NK-92 treated with Interleukin-12 subunit alpha and Interleukin-12 subunit beta, amount 100 ng/mL, for 24 hours (cell line): Measurements from ENCODE around the gene MTUS2.

Experiments
- DNase-seq: peaks from one replicate; lab custom pipeline; 2025; lab: John Stamatoyannopoulos, UW

MTUS2 gene

DNA sequence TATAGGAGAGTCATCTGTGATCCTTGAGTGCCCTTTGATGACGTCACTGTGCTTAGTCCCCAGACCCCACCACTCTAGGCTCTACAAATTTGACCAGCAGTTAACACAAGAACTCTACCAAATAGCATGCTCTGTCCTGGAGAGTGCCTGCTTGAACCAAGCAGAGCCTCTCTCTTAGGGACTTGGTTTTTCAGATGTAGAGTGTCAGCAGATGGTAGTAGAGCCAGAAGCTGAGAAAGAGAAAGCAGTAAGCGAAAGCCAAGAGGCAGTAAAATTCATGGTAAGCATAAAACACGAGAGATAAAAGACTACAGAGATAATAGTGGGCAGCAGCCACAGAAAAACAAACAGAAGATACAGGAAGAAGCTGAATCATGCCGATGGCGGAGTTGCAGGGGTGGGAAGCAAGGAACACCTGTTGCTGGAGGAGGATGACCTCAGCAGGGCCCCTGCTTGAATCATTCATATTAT lies 582.1 kb downstream of the MTUS2 start:
- no peak for DNase-seq

DNA sequence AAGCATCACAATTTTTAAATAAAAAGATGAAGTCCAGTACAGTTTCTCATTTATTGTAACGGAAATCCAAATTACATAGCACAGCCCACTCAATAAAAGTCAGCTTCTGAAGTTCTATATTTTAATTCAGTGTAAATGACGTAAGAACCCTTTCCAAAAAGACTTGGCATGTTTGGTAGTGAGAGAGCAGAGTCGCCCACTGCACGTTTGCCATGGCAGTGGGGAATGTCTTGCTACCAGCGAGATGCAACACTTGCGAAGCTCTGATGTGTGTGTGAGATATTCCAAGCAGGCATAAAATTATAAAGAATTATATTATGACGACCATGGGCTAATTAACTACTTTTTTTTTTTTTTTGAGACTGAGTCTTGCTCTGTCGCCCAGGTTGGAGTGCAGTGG lies 585.3 kb downstream of the MTUS2 start:
- DNase-seq, result no peak

- no peak for DNase-seq
Observed at GRCh38 chr13:29411481-29411880, 591.3 kb downstream of the MTUS2 start.

DNA sequence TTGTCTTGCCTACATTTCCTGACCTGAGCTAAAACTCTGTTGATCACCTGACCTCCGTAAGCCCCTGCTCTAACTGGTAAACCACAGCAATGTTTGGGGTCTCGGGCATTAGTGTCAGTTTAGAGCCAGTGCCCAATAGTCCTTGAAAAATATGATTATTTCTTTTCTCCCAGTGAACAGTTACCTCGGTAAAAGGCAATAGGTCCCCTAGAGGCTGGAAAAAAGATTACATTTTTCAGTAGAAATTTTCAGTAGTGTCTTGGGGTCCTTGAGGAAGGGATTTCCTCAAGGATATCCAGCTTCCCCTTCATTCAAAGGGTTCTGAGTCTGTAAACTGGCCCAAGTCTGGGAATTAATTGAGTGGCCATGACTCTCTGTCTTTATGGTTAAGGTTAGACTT lies 597.9 kb downstream of the MTUS2 start:
- no peak for DNase-seq

DNA sequence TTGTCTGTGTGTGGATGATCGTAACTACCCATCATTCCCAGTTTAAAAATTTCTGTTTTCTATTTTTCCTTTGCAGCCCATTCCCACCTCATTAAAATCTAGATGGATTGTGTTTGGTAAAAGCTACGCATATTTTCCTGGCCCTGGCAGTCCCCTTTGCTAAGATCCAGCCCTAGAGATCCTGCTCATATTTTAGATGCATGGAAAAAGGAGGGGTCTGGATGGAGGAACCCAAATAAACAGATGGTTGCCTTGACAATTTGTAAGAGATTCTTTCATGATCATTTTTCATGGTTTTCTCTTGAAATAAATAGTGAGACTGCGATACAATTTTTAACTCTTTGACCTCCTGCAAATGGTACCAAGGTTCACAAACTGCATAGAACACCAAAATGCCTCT lies 601.0 kb downstream of the MTUS2 start:
- DNase-seq, result no peak

DNA sequence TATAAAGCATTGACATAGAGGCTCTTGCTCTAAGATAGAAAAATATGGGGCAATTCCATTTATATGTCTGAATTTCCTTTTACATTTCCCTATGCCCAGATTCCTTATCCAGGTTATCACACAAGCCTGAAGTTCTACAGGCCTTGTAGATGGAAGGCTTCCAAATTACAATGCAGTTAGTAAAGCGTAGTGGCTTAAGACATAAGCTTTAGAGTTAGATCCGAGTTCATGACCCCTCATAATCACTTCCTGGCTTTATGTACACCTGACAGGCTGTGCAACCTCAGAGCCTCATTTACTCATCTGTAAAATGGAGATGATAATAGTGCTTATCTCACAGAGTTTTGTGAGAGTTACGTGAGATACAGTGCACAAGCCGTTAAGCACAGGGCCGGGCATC lies 601.9 kb downstream of the MTUS2 start:
- DNase-seq, result no peak

DNA sequence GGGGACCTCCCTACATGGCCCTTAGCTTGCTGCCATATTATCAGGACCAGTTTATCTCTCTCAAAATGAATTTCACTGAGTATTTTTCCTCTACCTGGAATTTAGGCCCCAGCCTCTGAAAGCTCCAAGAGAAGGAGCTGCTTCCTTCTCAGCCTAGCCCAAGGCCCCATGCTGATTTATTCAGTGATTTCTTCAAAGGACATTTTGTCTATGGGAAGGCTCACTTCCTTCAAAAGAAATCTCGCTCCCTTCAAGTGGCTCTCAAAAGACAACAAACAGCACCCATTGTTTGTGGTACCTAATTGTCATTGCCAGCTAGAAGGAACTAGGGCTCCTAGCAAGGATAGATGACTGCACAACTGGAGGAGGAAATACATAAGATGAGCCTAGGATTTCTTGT lies 602.9 kb downstream of the MTUS2 start:
- no peak for DNase-seq

DNA sequence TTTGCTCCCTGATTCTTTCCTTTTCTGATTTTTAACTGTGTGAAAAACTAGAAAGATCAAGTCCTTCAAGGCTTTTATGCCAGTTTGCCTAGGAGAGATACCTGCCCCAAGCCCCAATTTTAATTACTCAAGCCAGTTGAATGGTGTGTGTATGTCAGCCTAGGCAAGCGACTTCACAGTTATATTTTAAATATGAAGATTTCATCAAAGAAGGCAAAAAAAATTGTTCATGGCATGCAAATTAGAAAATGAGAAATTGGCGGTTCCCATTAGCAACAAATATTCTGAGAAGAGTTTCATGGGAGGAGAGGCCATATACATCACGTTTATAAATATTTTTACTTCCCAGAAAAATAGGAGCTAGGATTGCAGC lies 607.8 kb downstream of the MTUS2 start:
- no peak for DNase-seq

DNA sequence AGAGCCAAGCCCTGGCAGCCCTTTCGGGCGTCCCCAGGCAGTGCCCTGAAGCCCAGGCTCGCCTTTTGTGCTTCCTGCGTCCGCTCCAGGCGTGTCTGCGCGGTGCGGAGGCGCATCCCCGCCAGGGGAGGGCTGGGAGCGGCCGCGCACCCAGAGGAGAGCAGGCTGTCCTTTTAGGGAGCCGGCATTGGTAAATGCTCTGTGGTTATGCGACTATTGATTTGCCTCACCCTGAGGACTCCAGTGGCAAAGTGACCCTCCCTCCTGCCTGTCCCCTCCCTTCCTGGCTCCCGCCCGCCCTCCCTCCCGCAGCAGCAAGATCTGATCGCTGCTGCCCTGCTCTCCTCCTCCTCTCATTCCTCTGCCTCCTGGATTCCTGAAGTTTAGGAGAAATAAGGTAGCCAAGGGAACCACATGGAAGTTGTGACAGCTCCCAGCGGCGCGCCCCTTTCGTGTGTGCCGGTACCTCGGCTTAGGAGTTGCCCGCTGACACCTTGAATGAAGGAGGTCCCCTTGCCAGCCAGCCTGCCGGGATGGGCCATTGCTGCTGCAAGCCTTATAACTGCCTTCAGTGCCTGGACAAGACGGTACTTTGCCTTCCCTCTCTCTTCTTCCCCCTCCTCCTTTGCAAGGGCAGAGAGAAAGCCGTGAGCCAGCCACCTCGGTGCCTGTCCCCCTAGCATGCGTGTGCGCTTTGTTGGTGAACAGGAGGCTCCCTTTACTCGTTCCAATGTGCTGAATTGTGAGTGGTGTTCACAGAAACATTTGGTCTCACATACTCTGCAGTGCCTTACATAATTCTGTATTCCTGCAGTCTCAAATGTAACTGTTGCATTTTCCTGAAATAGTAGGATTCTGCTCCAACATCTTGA lies 608.4 kb downstream of the MTUS2 start:
- DNase-seq, result no peak

DNA sequence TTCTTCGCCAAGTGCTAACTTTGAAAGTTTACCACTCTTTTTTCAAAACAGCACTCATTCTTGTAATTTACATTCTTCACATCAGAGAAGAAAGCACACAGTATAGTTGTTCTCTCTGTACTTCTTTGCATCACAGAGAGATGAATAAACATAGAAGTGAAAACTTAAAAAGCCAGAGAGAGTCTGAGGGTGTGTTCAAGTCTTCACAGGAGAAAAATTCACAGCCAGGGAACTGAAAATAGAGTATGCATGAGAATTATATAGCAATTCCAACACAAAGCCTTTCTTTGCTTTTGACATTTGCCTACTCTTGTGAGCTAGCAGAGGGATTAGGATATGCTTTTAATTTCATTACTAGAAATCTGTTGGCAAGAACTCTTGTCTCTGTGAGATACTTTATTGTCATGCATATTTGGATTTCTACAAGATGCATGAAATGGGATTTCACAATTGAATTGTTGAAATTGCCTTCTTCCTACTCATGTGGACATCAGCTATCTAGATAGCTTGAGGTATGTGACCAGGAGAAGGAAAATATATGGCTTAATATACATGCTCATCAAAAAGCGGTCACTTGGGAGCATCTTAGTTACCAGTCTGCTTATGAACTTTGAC lies 609.3 kb downstream of the MTUS2 start:
- no peak for DNase-seq

- no peak for DNase-seq
Observed at GRCh38 chr13:29434217-29434945, 614.2 kb downstream of the MTUS2 start.

DNA sequence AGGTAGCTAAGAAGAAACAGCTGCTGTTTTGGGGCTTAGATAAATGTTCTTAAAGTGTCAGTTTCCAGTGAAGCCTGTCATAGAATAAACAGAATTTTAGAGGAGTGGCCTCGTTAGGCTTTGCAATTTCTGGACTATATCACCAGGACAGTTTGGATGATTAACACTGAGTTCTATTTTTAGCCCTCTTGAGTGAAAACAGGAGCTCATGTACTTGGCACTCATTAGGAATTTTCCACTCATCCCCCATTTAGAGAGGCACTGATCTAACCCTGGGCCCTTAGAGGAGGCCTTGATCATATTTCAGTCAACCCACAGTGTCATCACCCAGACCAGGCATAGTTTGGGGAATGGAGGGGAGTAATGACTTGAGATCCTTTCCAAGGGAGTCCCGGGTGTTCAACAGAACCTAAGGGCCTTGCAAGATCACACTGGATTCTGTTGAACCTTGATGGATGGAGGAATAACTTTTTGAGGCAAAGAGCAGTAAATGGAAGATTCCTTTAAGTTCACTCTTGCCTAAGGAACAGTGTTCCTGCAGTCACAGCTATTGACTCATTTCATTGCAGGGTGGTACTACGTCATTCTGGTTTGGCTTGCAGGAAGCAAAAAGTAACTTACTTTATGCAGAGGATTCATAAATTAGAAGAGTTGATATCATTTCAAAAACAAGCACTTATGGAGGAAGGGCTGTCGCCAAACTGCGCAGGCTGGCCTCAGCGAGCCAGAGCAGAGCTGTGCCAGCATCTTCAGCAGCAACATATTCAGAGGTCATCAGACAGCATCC lies 615.2 kb downstream of the MTUS2 start:
- no peak for DNase-seq

- DNase-seq, result no peak
Observed at GRCh38 chr13:29436291-29436690, 616.2 kb downstream of the MTUS2 start.

GRCh38 chr13:29436721-29437280 lies 616.7 kb downstream of the MTUS2 start:
- DNase-seq, result no peak

DNA sequence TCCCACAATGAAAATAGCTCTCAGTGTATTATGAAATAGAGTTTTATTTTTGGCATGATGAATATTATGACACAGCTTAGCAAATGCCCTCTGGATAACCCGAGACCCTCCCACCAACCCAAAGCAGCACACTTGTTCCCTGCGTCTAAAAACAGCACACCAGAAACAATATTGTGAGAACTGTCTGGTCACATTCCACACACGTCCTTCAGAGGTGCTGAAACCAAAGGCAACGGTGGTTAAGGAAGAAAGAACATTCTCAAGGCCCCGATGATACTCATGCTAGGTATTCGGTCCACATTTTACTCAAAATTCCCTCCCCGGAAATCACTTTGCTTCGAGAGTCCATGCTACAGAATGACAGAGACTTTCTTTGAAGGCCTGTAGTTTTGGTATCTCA lies 618.6 kb downstream of the MTUS2 start:
- no peak for DNase-seq

- no peak for DNase-seq
Observed at GRCh38 chr13:29439601-29440388, 619.7 kb downstream of the MTUS2 start.

DNA sequence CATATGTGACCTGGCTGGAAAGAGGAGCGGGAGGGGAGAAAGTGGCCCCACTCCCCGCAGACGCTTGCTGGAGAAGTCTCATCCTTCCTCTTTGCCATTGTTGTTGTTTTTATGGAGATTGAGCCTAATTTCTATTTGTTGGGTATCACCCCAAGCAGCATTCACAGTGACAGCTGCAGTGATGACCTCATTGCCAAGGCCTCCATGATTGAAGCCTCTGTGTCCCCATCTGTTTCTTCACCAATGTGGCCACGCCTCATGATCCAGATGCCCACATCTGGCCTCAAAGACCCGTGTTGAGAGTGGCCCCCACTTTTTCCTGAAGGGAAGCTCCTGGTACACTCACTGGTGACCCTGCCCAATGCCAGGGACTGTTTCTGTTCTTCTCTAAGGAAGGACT lies 621.2 kb downstream of the MTUS2 start:
- DNase-seq, result no peak

DNA sequence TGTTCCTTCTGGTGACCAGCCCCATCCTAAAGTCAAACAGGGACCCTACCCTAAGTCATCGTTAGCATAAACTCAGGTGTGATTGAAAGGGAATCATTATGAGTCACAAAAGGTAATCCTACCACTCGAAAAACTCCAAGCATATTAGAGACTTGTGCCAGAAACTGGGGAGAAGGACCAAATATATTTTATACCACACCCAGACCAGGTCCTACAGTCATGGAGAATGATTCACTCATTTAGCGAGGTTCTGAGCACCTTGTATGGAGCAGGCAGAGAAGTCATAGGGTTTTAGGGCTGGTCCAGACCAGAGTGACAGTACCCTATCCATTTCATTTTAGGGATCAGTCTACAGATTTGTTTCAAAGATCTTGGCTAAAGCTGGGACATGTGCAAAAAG lies 625.9 kb downstream of the MTUS2 start:
- DNase-seq, result no peak

DNA sequence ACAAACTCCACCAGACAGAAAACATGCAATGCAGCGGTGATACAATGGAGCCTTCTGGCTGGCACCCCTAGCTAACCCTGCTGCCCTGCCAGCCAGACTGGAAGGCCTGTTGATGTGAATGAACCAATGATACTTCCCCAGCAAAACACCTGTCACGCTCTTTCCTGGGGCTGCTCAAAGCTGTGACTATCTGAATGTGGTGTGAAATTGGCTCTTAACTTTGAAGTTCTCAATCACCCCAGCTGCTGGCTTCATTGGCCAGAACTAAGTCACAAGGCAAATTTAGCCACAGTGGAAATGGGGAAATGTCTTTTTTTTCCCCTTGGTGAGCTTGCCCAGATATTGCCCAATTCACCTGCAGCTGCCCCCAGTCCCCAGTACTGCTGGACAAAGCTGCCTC lies 628.0 kb downstream of the MTUS2 start:
- no peak for DNase-seq

- no peak for DNase-seq
Observed at GRCh38 chr13:29449726-29450125, 629.6 kb downstream of the MTUS2 start.

- DNase-seq, result no peak
Observed at GRCh38 chr13:29451976-29452375, 631.8 kb downstream of the MTUS2 start.
